Measurements from ENCODE around the gene NFILZ. TPM values are rescaled to one million over a fixed set of nuclear protein-coding genes. Genes with fewer than 3 reads are reported as not detected.

The NFILZ gene
- total RNA-seq, 1 donor from 2014 or later = not detected

GRCh38 chr19:8609279-8610040 is 21.0 kb upstream of the NFILZ start:
- peaks cover 12% of the 10 kb centered on the region for H3K36me3 ChIP-seq
- peak overlapping the region; percentile 86 for H3K27ac ChIP-seq (replicated peaks)
- peak overlapping the region; percentile 72 for H3K4me3 ChIP-seq
- peaks cover 29% of the 10 kb centered on the region for H3K4me1 ChIP-seq
- DNase-seq = peak; percentile 71
- intact Hi-C loops (cut with micrococcal nuclease) = no loop called here
- peak; percentile 33 for TF ChIP-seq CTCF (IDR thresholded peaks at IDR 0.05; ENCODE audit: borderline replicate concordance)
- peaks cover 25% of the 10 kb centered on the region for H3K27me3 ChIP-seq (ENCODE audit: low read depth)
- H3K9me3 ChIP-seq (replicated peaks) = peaks cover 9% of the 10 kb centered on the region

- peak; percentile 51 for DNase-seq
- H3K9me3 ChIP-seq (replicated peaks) = peaks cover under 1% of the 10 kb centered on the region
- no peak for TF ChIP-seq CTCF (IDR thresholded peaks at IDR 0.05; ENCODE audit: borderline replicate concordance)
- H3K4me1 ChIP-seq = peaks cover 29% of the 10 kb centered on the region
- peak within 1 kb of the TSS; percentile 72 for H3K4me3 ChIP-seq
- H3K27ac ChIP-seq (replicated peaks) = peak within 1 kb of the TSS; percentile 86
- peaks cover 4% of the 10 kb centered on the region for H3K36me3 ChIP-seq
- H3K27me3 ChIP-seq (ENCODE audit: low read depth) = peaks cover 25% of the 10 kb centered on the region
- intact Hi-C loops (cut with micrococcal nuclease) = no loop called here
These were observed 20.1 kb upstream of the NFILZ start, which contains the start of gene ADAMTS10 for GRCh38 chr19:8610041-8610935. Gene ADAMTS10, minus strand, starts transcription at chr19:8610715. Its CDS starts 5,005 bp downstream, at chr19:8605710.

GRCh38 chr19:8610936-8611300 is 19.5 kb upstream of the NFILZ start:
- H3K4me1 ChIP-seq = peaks cover 29% of the 10 kb centered on the region

GRCh38 chr19:8611391-8611876 is 19.0 kb upstream of the NFILZ start:
- TF ChIP-seq CTCF (IDR thresholded peaks at IDR 0.05; ENCODE audit: borderline replicate concordance) = no peak
- Histone ChIP-seq H3K27me3 (ENCODE audit: low read depth) (peaks cover 32% of the 10 kb centered on the region), H3K4me1 (peaks cover 29% of the 10 kb centered on the region), H3K36me3 (no peaks in the 10 kb centered on the region), H3K4me3 (no peak overlapping the region), H3K27ac (replicated peaks) (peak overlapping the region; percentile 65), H3K9me3 (replicated peaks) (no peaks in the 10 kb centered on the region)
- intact Hi-C loops (cut with micrococcal nuclease) = no loop called here
- no peak for DNase-seq

More at GRCh38 chr19:8610936-8611300, 19.5 kb upstream of the NFILZ start:
- H3K4me3 ChIP-seq = peak overlapping the region; percentile 72
- no peak for TF ChIP-seq CTCF (IDR thresholded peaks at IDR 0.05; ENCODE audit: borderline replicate concordance)
- DNase-seq = no peak
- no peaks in the 10 kb centered on the region for H3K9me3 ChIP-seq (replicated peaks)
- no peaks in the 10 kb centered on the region for H3K36me3 ChIP-seq
- intact Hi-C loops (cut with micrococcal nuclease) = no loop called here
- H3K27ac ChIP-seq (replicated peaks) = peak overlapping the region; percentile 86
- peaks cover 27% of the 10 kb centered on the region for H3K27me3 ChIP-seq (ENCODE audit: low read depth)
